Stimulated activated CD8-positive, alpha-beta memory T cell treated with anti-CD3 and anti-CD28 coated beads, Interleukin-15, amount 100 ng/mL, for 24 hours (primary cell): ENCODE results near the gene GASK1B.
A peak's percentile ranks its signal among the peaks of the same experiment; 100 is the strongest.

Experiments
- DNase-seq: peaks from one replicate; pipeline ENCODE4 v3.0.0-alpha.2; 2020; ENCODE audit warnings: low read depth

Gene GASK1B

DNA sequence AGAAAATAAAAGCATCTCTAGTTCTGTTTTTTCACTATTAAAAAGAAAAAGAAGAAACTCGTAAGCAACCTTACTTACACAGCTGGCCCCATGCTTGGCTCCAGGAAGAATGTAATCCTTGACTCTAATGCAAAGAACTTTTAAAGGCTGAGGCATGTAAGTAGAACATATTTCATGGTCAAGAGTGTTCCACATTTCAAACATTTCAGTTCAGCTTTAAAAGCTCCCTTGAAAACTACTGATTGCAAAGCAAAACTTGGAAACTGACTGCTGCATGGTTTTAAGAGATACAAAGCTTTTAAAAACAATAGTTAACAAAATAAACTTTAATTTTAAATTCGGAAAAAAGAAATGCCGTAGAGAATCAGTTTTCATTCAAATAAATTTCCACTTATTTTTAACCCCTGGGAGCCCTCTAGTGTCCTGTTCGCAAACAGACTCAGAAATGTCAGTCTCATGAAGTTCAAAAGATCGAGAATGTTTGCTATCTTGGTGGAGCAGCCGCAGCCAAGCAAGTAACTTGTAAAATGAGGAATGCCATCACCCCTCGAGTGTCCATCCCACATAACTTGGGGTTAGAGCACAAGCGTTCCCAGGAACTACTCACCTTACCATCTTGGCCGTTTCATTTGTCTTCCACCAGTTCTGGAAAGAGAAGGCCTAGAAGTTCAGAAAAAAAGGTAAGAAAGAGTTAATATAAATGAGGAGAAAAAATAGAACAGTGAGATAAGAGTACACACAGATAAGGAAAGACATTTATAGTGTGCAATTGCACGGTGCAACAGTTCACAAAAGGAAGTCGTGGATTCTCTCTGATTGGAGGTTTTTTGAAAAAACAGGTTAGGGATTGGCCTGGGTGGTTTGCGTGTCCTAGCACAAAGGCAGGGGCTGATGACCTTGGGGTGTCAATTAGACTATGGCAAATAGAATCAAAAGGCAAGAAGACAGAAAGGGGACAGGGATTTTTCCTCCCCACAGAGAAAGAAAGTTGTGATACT is at the start of gene GASK1B:
GASK1B (minus strand) TSS at position 765 of the 998 bp plus-strand sequence. CDS start 1,650 bp downstream, outside the sequence.
- DNase-seq = no peak

DNA sequence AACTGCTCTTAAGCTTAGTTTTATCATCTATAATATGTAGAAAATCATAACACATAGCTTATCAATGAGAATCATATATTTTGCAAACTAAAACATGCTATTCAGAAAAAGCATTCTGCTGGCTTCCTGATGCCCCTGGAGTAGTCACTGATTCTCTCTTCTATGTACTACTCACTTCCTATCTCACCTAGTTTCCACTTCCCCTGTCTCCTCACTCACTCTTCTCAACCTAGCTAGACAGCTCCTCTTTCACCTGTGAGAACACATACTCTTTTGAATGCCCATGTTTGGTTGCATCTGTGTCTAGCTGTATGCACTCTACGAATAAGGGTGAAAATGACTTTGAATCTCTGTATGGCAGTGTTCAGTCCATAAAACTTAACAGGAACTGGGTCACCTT is 46.8 kb upstream of the GASK1B start:
- DNase-seq = no peak

DNA sequence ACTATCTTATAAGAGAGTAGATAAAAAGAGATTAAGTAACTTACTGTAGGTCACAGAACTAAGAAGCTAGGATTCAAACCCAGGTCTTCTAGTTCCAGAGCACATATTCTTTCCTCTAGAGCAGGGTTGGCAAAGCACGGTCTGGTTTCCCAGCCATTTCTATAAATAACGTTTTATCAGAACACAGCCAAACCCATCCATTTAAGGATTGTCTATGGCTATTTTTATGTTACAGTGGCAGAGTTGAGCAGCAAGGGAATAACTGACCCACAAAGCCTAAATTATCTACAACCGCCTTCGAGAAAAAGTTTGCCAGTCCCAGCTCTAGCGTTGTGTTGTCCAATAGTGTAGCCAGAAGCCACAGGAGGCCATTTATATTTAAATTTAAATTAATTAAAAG is 44.9 kb upstream of the GASK1B start:
- no peak for DNase-seq

DNA sequence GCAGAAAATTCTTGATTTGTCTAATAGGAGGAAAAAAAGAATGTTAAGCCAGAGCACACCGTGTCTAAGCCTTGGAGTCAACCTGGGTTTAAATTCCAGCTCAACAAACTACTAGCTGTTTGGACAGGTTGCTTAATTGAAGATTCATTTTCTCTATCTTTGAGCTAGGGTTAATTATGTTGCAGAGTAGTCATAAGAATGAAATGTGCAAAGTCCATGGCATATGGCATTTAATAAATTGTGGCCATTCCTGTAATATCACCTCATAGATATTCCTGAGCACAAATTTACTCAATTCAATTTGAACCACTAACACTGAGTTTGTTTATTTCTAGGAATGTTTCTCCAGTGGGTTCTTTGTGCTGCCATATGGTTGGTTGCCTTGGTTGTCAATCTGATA is 42.0 kb upstream of the GASK1B start:
- no peak for DNase-seq

DNA sequence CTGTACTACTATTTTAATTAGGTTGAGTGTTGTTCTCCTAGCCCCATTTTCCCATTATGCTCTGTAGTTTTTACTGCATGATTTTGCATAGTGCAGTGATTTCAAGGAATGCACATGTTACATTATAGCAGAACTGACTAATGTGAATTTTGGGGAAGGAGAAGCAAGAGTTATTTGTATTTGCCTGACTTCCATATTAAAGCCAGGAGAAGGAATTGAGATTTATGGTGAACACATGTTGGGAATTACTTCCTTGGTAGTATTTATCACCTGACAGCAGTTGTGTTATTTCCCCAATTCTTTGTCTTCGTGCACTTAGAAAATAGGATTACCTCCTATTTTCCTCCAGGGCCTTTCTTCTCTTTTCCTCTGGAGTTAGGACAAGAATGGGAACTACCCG is 40.6 kb upstream of the GASK1B start:
- no peak for DNase-seq

DNA sequence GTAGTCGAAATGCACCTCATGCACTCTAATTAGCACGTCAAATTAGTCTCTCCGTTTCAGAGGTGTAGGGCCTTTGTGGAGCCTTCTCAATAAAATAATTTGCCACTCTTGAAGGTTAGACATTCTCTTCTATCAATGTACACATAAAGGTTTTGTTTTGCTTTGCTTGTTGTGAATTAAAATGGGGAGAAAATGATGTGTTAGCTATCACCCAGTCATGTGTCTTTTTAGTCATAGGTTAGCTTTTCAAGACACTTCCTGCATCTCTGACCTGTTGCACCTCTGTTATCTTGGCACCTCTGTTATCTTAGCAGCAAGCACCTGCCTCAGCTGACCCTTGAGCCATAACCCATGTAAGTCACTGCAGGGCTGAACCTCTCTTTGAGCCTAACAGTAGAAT is 38.4 kb upstream of the GASK1B start:
- no peak for DNase-seq

DNA sequence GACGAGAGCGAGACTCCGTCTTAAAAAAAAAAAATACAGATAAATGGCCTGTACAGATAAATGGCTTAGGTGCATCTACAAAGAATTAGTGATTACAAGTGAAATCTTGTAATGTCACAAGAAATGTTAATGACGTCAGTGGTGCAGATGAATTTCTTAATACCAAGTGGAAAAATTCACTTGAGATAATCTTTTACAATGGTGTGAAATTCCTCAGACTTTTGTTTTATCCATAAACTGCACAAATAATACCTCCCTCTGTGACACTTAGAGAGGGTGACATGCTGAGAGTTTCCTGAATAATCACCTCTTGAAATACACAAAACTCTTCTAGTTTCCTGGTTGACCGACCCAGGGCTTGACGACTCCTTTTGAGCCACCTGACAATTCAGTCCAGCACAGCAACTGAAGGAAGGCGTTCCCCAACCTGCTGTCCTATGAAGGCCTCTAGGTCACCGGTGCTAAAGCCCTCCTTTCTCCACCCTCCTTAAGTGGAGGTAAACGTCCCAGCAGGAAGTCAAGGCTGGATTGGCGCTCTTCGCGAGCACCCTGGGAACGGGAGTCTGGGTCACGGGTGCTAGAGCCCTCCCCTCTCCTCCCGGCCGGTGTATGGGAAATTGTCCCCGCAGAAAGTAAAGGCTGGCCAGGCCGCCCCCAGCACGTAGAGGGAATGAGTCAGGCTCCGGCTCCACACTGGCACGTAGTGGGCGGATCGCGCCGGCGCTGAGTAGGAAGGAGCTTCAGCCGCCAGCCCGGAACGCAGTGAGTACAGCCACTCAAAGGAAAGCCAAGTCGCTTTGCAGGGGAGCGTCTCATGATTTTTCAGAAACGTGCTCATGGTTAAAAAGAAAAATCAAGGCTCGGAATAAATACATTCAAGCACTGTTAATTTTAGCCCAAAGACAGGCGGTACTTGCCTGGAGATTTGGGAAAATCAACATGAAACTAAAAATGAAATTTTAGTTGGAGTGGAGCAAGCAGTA is 37.3 kb upstream of the GASK1B start, which contains the start of gene TMEM144:
TMEM144 (plus strand) TSS at position 662 of the 983 bp plus-strand sequence. CDS start 2,182 bp downstream, outside the sequence.
- DNase-seq = peak; percentile 3

DNA sequence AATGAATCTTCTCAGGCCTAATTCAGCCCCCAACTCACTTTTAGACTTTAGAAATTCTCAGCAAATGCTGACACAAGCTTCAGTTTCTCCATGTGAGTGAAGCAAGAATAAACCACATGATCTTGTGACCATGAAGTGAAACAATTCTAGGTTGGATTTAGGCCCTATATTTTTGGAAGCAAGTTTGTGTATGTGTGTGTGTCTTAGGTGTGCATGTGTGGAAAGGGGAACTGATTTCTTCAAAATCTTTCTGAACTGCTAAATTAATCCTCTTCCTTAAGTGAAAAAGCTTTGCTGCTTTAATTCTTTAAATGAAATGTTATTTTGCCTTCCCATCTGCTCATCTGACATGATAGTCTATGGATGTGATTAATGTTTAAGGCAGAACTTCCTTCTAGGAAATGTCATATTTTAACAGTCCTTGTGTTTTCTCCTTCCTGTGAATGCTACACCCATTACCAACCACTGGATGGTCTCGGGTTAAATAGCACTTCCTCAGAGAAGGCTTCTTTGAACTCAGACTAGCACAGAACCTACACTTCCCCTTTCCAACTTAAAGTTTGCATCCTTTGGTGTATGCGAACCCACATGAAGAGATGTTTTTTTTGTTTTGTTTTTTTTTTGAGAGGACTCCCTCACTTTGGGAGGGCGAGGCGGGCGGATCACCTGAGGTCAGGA is 36.3 kb upstream of the GASK1B start:
- DNase-seq = no peak

DNA sequence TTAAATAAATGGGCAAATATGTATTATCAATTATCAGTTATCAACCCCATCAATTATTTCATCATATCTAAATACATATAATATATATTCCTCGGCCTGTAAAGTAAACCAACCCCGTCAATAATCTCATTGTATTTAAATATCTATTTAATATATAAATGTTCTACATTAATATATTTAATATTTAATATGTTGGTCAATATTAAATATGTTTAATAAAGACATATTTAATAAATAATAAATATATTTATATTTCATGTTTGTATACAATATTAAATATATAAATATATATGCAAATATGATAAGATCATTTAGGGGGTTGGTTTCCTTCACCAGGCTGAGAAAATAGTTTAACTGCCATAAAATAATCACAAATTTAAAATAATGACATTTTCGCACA is 31.1 kb upstream of the GASK1B start:
- DNase-seq = no peak

DNA sequence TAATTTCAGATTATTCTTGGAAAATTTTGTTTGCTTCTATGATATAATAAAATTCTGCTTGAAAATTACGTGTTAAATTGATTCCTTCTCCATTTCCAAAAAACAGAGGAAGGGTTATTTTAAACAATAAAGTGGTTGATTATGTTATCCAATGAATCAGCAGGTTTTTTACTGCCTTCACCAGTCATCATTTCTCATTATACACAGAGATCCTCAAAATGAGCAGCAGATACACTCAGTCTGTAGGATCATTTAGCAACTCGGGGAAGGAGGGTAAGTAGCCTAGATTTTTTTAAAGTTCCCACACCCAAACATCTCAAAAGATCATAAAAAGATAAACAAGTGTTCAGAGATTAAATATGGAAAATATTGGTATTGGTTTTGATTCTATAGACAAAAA is 30.6 kb upstream of the GASK1B start:
- DNase-seq = no peak

DNA sequence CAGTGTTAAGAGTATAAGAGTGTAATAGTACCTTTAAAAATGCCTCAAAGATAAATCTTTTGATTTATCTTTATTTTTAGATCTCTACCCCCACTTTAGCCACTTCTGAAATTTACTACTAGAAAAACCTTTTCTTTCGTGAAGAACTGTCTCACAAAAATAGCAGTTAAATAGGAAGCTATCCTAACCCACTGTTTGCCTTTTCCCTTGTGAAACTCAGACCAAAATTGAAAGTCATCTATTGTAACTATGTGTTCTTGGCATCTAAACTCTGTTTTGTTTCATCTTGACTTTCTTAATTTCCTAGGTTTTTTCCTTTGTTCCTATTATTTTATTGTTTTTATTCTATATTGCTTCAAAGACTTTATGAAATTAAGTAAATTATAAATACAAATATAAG is 29.7 kb upstream of the GASK1B start:
- no peak for DNase-seq

DNA sequence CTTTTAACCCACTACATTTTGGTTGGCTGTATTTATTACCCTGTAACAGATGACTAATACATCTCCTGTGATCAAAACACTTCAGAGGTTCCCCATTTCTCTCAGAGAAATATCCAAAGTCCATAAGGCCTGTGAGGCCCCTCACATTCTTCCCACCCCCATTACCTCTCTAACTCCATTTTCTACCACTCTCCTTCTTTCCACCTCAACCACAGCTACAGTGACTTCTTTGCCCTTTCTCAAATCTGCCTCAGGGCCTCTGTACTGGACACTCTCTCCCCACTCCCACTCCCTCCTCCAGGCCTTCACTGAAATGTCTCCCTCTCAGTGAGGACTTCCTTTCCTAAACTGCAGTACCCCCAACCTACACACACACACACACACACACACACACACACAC is 29.1 kb upstream of the GASK1B start:
- DNase-seq = no peak

DNA sequence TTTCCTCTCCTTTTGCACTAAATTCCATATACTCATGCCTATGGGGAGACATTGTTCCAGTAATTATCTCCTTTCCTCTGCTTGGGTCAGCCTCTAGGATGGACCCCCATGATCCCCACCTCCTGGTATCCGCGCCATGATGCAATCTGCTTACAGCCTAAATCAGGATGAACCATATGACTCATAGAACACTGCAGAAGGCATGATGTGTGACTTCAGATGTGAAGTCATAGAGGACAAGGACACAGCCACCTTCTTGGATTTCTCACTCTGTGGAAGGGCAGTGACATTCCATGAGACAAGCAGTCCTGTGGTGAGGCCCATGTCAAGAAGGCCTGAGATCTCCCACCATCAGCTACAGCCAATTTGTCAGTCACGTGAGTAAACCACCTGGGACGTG is 28.5 kb upstream of the GASK1B start:
- DNase-seq = no peak

DNA sequence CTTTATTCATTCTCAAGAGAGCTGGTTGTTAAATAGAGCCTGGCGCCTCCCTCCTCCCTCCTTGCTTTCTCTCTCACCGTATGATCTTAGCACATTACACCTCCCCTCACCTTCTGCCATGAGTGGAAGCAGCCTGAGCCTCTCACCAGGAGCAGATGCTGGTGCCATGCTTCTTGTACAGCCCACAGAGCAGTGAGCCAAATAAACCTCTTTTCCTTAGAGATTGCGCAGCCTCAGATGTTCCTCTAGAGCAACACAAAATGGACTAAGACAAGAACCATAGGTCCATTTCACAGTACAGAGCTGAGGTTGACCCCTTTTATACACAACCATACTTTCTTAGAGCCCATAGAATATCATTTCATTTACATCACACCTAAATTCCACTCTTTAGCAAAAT is 27.4 kb upstream of the GASK1B start:
- DNase-seq = no peak

DNA sequence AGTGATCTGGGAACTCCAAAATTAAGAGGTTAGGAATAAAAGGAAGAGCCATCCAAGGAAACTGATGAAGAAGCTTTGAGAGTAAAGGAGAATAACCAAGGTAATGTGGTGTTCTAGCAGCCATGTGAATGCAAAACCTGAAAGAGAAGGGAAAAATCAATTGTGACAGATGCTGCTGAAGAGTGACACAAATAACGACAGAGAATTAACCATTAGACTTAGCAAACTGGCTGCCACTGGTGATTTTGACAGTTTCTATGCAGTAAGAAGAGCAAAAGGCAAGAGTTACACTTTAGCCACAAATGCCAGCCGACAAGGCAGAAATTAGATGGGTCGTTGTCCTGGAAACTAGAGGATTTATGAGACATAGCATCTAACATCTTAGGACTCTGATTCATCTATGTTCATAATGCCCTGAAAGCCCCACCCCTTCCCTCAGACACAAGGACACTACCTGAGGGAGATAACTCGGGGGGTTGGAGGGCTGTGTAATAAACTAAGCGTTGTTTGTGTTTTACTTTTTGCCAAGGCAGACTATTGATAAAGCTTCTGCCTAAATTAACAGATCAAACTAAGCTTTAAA is 24.5 kb upstream of the GASK1B start:
- no peak for DNase-seq

DNA sequence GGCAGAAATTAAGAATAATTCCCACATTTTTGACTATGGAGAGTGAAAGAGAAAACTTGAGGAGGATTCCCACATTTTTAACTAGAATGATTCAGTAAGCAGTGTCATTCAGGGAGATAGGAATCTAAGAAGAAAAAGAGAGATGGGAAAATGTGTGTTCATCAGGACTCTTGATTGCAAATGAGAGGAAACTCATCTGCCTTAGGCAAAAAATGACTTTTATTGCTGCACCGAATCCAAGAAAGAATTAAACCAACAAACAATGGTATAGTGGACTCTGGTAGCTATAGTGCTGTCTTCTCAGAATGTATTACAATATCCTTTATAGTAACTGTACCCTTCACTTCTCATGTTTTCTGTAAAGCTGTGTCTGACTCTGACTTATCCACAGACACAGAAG is 22.5 kb upstream of the GASK1B start:
- no peak for DNase-seq

DNA sequence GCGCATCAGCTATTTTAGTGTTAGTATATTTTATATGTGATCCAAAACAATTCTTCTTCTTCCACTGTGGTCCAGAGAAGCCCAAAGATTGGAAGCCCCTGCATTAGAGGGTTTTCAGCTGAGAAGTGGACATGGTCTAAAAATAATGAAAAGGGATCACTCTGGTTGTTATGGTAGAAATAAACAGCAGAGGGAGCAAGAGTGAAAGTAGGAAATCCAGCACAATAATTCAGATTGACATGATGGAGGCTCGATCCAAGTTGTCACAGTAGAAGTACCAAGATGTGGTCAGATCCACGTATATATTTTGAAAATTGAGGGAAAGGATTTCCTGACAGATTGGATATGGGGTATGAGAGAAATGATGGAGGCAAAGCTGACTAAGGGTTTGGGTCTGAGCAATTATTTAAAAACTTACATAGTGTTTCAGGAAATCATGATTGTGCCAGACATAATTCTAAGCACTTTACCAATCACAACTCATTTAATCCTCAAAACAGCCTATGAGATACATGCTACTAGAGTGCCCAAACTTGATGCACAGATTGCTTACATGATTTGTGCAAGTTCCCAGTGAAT is 20.4 kb upstream of the GASK1B start:
- DNase-seq = no peak

DNA sequence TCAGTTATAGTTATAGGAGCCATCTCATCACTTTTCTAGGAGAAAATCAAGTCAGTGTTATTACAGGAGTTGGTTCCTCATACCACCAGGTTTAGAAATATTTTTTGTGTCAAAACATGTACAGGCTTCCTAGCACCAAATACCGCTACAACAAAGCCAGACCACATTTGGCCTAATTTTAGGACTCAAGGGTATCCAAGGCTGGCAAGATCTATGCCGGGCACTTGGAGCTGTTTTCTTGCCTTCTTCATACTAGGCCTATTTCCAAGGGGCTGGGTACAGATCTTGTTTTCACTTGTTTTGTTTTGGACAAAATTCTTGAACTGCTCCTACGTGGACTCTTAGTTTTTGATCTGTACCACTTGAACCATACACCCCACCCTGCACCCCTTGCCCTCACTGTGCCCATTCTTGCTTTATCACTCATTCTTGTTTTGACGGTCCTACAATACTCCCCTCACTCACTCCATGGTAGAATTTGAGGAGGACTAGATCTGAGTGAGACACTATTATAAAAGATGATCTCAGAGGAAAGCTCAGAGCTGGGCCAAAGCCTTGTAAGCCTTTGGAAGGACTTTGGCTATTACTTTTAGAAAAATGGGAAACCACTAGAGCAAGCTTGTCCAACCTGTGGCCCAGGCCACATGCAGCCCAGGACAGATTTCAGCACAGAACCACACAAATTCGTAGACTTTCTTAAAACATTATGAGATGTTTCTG is 19.8 kb upstream of the GASK1B start:
- no peak for DNase-seq

DNA sequence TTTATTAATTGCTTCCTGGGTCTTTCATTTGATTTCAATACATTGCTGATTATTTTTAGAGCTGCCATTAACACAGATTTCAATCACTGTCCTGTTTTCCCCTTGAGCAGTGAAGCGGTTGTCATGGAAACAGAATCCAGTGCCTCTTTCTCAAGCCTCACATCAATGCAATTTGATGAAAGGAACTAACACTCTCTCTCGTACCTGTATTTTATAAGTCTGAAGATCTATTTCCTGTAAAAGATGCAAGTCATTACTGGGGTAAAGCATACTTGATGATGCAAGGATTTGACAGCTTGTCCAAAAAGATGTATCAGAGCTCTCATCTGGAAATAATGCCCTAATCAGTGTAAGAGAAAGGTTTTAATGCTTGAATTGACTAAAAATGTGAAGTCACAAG is 17.9 kb upstream of the GASK1B start:
- DNase-seq = no peak

DNA sequence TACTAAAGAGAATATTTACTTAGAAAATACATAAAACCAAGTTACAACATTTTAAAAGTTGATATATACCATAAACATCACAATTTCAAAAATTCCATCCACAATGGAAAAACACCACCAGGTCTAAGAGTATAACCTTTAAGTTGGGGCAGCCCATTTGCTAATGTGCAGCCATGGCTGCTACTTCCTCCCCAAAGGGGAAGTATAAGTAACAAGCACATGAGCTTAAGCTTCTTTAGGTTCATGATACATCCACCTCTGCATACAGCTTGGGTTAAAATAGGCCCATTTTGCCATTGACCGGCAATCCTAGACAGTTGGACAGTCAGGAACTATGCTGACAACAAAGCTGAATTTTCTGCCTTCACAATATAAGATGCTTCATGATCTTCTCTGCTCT is 16.6 kb upstream of the GASK1B start:
- DNase-seq = no peak

DNA sequence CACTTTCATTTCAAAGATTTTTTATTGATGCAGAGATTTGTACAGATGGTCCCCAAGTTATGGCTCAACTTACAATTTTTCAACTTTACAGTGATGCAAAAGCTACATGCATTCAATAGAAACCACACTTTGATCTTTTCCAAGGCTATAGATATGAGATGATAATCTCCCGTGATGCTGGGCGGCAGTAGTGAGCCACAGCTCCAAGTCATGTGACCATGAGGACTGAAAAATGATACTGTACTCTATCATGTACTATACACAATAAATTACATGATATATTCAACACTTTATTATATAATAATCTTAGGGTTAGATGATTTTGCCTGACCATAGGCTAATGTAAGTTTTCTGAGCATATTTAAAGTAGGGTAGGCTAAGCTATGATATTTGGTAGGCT is 14.0 kb upstream of the GASK1B start:
- no peak for DNase-seq
